DOHH2 (cell line): ENCODE results near the gene DNAH10.

Experiments
- EZH2phosphoT487 ChIP-seq: fragments of 200-600 bp; sonication (generic); IDR thresholded peaks from 2 replicates; pipeline ENCODE4 v1.6.1; 2017; ENCODE audit warnings: borderline replicate concordance, mild to moderate bottlenecking, antibody characterized with exemption, low read length, moderate library complexity, mixed read lengths
- TF ChIP-seq, protein P1 (sequence below): fragments of 200-600 bp; sonication (generic); IDR thresholded peaks from one replicate; pipeline ENCODE4 v1.5.1; 2014; ENCODE audit warnings: antibody characterized with exemption, mild to moderate bottlenecking, low read depth, low read length; ENCODE audit not compliant: poor library complexity, severe bottlenecking

- TF ChIP-seq, protein P1, sequence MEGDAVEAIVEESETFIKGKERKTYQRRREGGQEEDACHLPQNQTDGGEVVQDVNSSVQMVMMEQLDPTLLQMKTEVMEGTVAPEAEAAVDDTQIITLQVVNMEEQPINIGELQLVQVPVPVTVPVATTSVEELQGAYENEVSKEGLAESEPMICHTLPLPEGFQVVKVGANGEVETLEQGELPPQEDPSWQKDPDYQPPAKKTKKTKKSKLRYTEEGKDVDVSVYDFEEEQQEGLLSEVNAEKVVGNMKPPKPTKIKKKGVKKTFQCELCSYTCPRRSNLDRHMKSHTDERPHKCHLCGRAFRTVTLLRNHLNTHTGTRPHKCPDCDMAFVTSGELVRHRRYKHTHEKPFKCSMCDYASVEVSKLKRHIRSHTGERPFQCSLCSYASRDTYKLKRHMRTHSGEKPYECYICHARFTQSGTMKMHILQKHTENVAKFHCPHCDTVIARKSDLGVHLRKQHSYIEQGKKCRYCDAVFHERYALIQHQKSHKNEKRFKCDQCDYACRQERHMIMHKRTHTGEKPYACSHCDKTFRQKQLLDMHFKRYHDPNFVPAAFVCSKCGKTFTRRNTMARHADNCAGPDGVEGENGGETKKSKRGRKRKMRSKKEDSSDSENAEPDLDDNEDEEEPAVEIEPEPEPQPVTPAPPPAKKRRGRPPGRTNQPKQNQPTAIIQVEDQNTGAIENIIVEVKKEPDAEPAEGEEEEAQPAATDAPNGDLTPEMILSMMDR = no peak
- TF ChIP-seq EZH2phosphoT487 = no peak
These were observed 43.1 kb downstream of the DNAH10 start for GRCh38 chr12:123805173-123805572.
